Stimulated activated CD4-positive, alpha-beta T cell treated with anti-CD3 and anti-CD28 coated beads, Interleukin-2, amount 100 ng/mL, for 48 hours (primary cell): ENCODE data around the gene GTF3C1.
"Not testable (repeated sequence)": the region's sequence is repeated elsewhere in the genome, so short reads cannot be mapped to it uniquely, and the experiment has no call there.

Source experiments
- DNase-seq, 2 donors: peaks; one replicate each; pipeline ENCODE4 v3.0.0-alpha.2; 2020

Gene GTF3C1

GRCh38 chr16:27461483-27462171, 88.1 kb downstream of the GTF3C1 start:
- no peak for DNase-seq

- DNase-seq: no peak
Measured at GRCh38 chr16:27460663-27461482, 88.8 kb downstream of the GTF3C1 start.

GRCh38 chr16:27460213-27460612, 89.5 kb downstream of the GTF3C1 start:
- no peak for DNase-seq

GRCh38 chr16:27458987-27459688, 90.6 kb downstream of the GTF3C1 start:
- no peak for DNase-seq

GRCh38 chr16:27458258-27458657, 91.5 kb downstream of the GTF3C1 start:
- no peak for DNase-seq

- not testable (repeated sequence) for DNase-seq
Measured at GRCh38 chr16:27457605-27457900, 92.2 kb downstream of the GTF3C1 start.

- DNase-seq: no peak
Measured at GRCh38 chr16:27455700-27456099, 94.0 kb downstream of the GTF3C1 start.

GRCh38 chr16:27453494-27453825, 96.3 kb downstream of the GTF3C1 start:
- no peak for DNase-seq

GRCh38 chr16:27452569-27453493, 96.9 kb downstream of the GTF3C1 start:
- DNase-seq: no peak

GRCh38 chr16:27450196-27450549, 99.5 kb downstream of the GTF3C1 start:
- DNase-seq: no peak

- peak; percentile 52 to 53 for DNase-seq
Measured at GRCh38 chr16:27449434-27450195, 100.1 kb downstream of the GTF3C1 start.

GRCh38 chr16:27448532-27449433, 100.9 kb downstream of the GTF3C1 start:
- no peak for DNase-seq

GRCh38 chr16:27447301-27447700, 102.4 kb downstream of the GTF3C1 start:
- no peak for DNase-seq

- no peak for DNase-seq
Measured at GRCh38 chr16:27446721-27447120, 103.0 kb downstream of the GTF3C1 start.

- DNase-seq: no peak
Measured at GRCh38 chr16:27445502-27446175, 104.1 kb downstream of the GTF3C1 start.

- DNase-seq: no peak
Measured at GRCh38 chr16:27444470-27444869, 105.2 kb downstream of the GTF3C1 start.

- DNase-seq: no peak
Measured at GRCh38 chr16:27444015-27444414, 105.7 kb downstream of the GTF3C1 start.

GRCh38 chr16:27441998-27442397, 107.7 kb downstream of the GTF3C1 start:
- no peak for DNase-seq

GRCh38 chr16:27441276-27441675, 108.4 kb downstream of the GTF3C1 start:
- DNase-seq: no peak

- DNase-seq: no peak
Measured at GRCh38 chr16:27439271-27440018, 110.3 kb downstream of the GTF3C1 start.
